NCI-H1694 treated with DMSO at 0.1 percent for 48 hours (cell line): ENCODE data around the gene ARSA.
"Not testable (repeated sequence)": the region's sequence is repeated elsewhere in the genome, so short reads cannot be mapped to it uniquely, and the experiment has no call there.

Experiments
- DNase-seq: peaks from one replicate; lab custom pipeline; 2025; lab: John Stamatoyannopoulos, UW

The ARSA gene

GRCh38 chr22:50654664-50655063 lies 26.7 kb upstream of the ARSA start:
- not testable (repeated sequence) for DNase-seq

- no peak for DNase-seq
Observed at GRCh38 chr22:50653256-50653655, 25.3 kb upstream of the ARSA start.

- not testable (repeated sequence) for DNase-seq
Observed at GRCh38 chr22:50643821-50644101, 15.8 kb upstream of the ARSA start.

GRCh38 chr22:50643021-50643820 lies 15.3 kb upstream of the ARSA start:
- DNase-seq, result not testable (repeated sequence)

- DNase-seq, result peak; percentile 40
Observed at GRCh38 chr22:50641696-50642607, 14.0 kb upstream of the ARSA start.

- DNase-seq, result no peak
Observed at GRCh38 chr22:50640857-50641647, 13.1 kb upstream of the ARSA start.

GRCh38 chr22:50640296-50640695 lies 12.3 kb upstream of the ARSA start:
- not testable (repeated sequence) for DNase-seq

GRCh38 chr22:50635591-50635990 lies 7.6 kb upstream of the ARSA start:
- DNase-seq, result no peak

- DNase-seq, result no peak
Observed at GRCh38 chr22:50633771-50634170, 5.8 kb upstream of the ARSA start.

- DNase-seq, result no peak
Observed at GRCh38 chr22:50633086-50633485, 5.1 kb upstream of the ARSA start.

GRCh38 chr22:50630376-50630775 lies 2.4 kb upstream of the ARSA start:
- no peak for DNase-seq

- DNase-seq, result no peak
Observed at GRCh38 chr22:50628543-50629134, 687 bp upstream of the ARSA start.

GRCh38 chr22:50626850-50627641 lies 906 bp downstream of the ARSA start:
- no peak for DNase-seq

- no peak for DNase-seq
Observed at GRCh38 chr22:50626314-50626849, 1.6 kb downstream of the ARSA start.

GRCh38 chr22:50625568-50626313 lies 2.2 kb downstream of the ARSA start:
- no peak for DNase-seq

- no peak for DNase-seq
Observed at GRCh38 chr22:50625131-50625567, 2.8 kb downstream of the ARSA start.

GRCh38 chr22:50624347-50625130 lies 3.4 kb downstream of the ARSA start:
- no peak for DNase-seq

GRCh38 chr22:50622723-50623327 lies 5.1 kb downstream of the ARSA start:
- no peak for DNase-seq
